Tibial nerve (tissue), 4 donors: ENCODE data around the gene TAP2. TPM values are rescaled to one million over a fixed set of nuclear protein-coding genes. Genes with fewer than 3 reads are reported as not detected.

ENCODE experiments used
- DNase-seq, 2 donors: peaks; one replicate each; pipeline ENCODE4 v3.0.0-alpha.2; 2019; ENCODE audit warnings: low spot score in 2 of 2
- H3K27ac ChIP-seq, 4 donors: fragments of 200-600 bp; sonication (generic) in 3 of 4; one replicate each; pipeline ENCODE4 v1.5.1; 2017 to 2019; ENCODE audit warnings: mild to moderate bottlenecking in 1 of 4
- H3K27me3 ChIP-seq, 2 donors: fragments of 200-600 bp; sonication (generic) in 1 of 2; one replicate each; pipeline versions ENCODE4 v1.5.1 to v1.6.0; 2017 to 2019
- H3K36me3 ChIP-seq, 3 donors: fragments of 200-600 bp; sonication (generic); one replicate each; pipeline ENCODE4 v1.5.1; 2018 to 2019
- H3K4me1 ChIP-seq, 4 donors: fragments of 200-600 bp; sonication (generic) in 3 of 4; one replicate each; pipeline ENCODE4 v1.5.1; 2017 to 2019
- H3K4me3 ChIP-seq, 4 donors: fragments of 200-600 bp; sonication (generic) in 3 of 4; one replicate each; pipeline ENCODE4 v1.5.1; 2017 to 2019; ENCODE audit warnings: mild to moderate bottlenecking in 1 of 4, moderate library complexity in 1 of 4
- H3K9me3 ChIP-seq, 4 donors: fragments of 200-600 bp; sonication (generic) in 3 of 4; one replicate each; pipeline ENCODE4 v1.5.1; 2017 to 2019
- CTCF ChIP-seq, 5 experiments: fragments of 200-600 bp in 3 of 5; fragments of 450-650 bp in 2 of 5; sonication (generic) in 3 of 5; IDR thresholded peaks; one replicate each; pipeline ENCODE4 v1.5.1; 2016 to 2019; ENCODE audit warnings: antibody characterized with exemption in 5 of 5, mild to moderate bottlenecking in 3 of 5, moderate library complexity in 2 of 5
- EP300 ChIP-seq, 2 donors: sonication (generic); formaldehyde crosslinking; IDR thresholded peaks; one replicate each; pipeline ENCODE4 v1.6.1; 2017; ENCODE audit warnings: antibody characterized with exemption in 2 of 2, mild to moderate bottlenecking in 1 of 2
- POLR2A ChIP-seq, 2 donors: fragments of 450-650 bp; IDR thresholded peaks; one replicate each; pipeline ENCODE4 v1.6.1; 2017; ENCODE audit warnings: antibody characterized with exemption in 2 of 2, mild to moderate bottlenecking in 2 of 2, moderate library complexity in 2 of 2
- WGBS, 2 donors: methylation state at CpG; one replicate each; pipeline ENCODE4 v1.1.5; 2018; 5-methylcytosine and 5-hydroxymethylcytosine counted together
- total RNA-seq, 4 donors: library from RNA; depleted of rRNA; stranded (reverse); fragments of >200 nt; gene quantifications; one replicate each; pipeline ENCODE4 v1.1.0, GENCODE V29; 2016

Gene TAP2
- total RNA-seq, 4 donors from 2014 or later: 14.1 to 21.9 (median 19.8) TPM

- Histone ChIP-seq H3K4me3 (peak within 1 kb of the TSS in 2 of 4 donors; percentile 10 to 33), H3K27me3 (no peaks in the 10 kb centered on the region), H3K36me3 (no peaks in the 10 kb centered on the region), H3K9me3 (no peaks in the 10 kb centered on the region), H3K4me1 (peaks cover 0 to 12% (median 0%) of the 10 kb centered on the region in 4 donors), H3K27ac (peak within 1 kb of the TSS in 1 of 4 donors; percentile 69)
- no peak for TF ChIP-seq POLR2A (IDR thresholded peaks at IDR 0.05)
- TF ChIP-seq EP300 (IDR thresholded peaks at IDR 0.05): no peak
- no peak for TF ChIP-seq CTCF (IDR thresholded peaks at IDR 0.05)
- 41 to 50% methylated on average over 3 of the region's 3 CpGs for WGBS, 2 donors
- DNase-seq: peak in 1 of 2 donors; percentile 16
These were observed 21.8 kb downstream of the TAP2 start, which contains the start of gene HLA-DOB for GRCh38 chr6:32816746-32817204. Gene HLA-DOB, minus strand, starts transcription at chr6:32817002. Its CDS starts 51 bp downstream, at chr6:32816951.

GRCh38 chr6:32815996-32816395 lies 22.5 kb downstream of the TAP2 start:
- no peak for TF ChIP-seq POLR2A (IDR thresholded peaks at IDR 0.05)
- no peak for TF ChIP-seq CTCF (IDR thresholded peaks at IDR 0.05)
- no peak for TF ChIP-seq EP300 (IDR thresholded peaks at IDR 0.05)
- no peaks in the 10 kb centered on the region for H3K9me3 ChIP-seq
- peak overlapping the region in 1 of 4 donors; percentile 69 for H3K27ac ChIP-seq
- no peaks in the 10 kb centered on the region for H3K27me3 ChIP-seq
- peaks cover 0 to 12% (median 0%) of the 10 kb centered on the region in 4 donors for H3K4me1 ChIP-seq
- 87 to 89% methylated on average over 2 of the region's 2 CpGs for WGBS, 2 donors
- H3K36me3 ChIP-seq: no peaks in the 10 kb centered on the region
- peak overlapping the region in 1 of 4 donors; percentile 33 for H3K4me3 ChIP-seq
- no peak for DNase-seq

GRCh38 chr6:32815115-32815514 lies 23.4 kb downstream of the TAP2 start:
- no peaks in the 10 kb centered on the region for H3K36me3 ChIP-seq
- H3K4me1 ChIP-seq: peaks cover 0 to 12% (median 0%) of the 10 kb centered on the region in 4 donors
- no peak for TF ChIP-seq EP300 (IDR thresholded peaks at IDR 0.05)
- TF ChIP-seq CTCF (IDR thresholded peaks at IDR 0.05): no peak
- TF ChIP-seq POLR2A (IDR thresholded peaks at IDR 0.05): no peak
- peak in 1 of 2 donors; percentile 25 for DNase-seq
- 55 to 71% methylated on average over 5 of the region's 5 CpGs for WGBS, 2 donors
- H3K9me3 ChIP-seq: no peaks in the 10 kb centered on the region
- H3K27ac ChIP-seq: no peak overlapping the region
- no peaks in the 10 kb centered on the region for H3K27me3 ChIP-seq
- peak overlapping the region in 1 of 4 donors; percentile 33 for H3K4me3 ChIP-seq

- H3K4me3 ChIP-seq: no peak overlapping the region
- no peaks in the 10 kb centered on the region for H3K9me3 ChIP-seq
- 92 to 95% methylated on average over 2 of the region's 2 CpGs for WGBS, 2 donors
- H3K27ac ChIP-seq: no peak overlapping the region
- TF ChIP-seq POLR2A (IDR thresholded peaks at IDR 0.05): no peak
- no peaks in the 10 kb centered on the region for H3K36me3 ChIP-seq
- DNase-seq: no peak
- H3K27me3 ChIP-seq: no peaks in the 10 kb centered on the region
- H3K4me1 ChIP-seq: peaks cover 0 to 12% (median 0%) of the 10 kb centered on the region in 4 donors
These were observed 24.4 kb downstream of the TAP2 start for GRCh38 chr6:32814145-32814544.

- TF ChIP-seq CTCF (IDR thresholded peaks at IDR 0.05) (no peak), POLR2A (IDR thresholded peaks at IDR 0.05) (no peak), EP300 (IDR thresholded peaks at IDR 0.05) (no peak)
- 0 to 44% methylated on average over 1 of the region's 1 CpG for WGBS, 2 donors
These were observed 29.4 kb downstream of the TAP2 start for GRCh38 chr6:32809171-32809570.

More at GRCh38 chr6:32809171-32809570, 29.4 kb downstream of the TAP2 start:
- peaks cover 0 to 29% of the 10 kb centered on the region in 2 donors for H3K27me3 ChIP-seq
- no peaks in the 10 kb centered on the region for H3K9me3 ChIP-seq
- H3K4me3 ChIP-seq: no peak overlapping the region
- no peak for DNase-seq
- H3K36me3 ChIP-seq: no peaks in the 10 kb centered on the region
- H3K4me1 ChIP-seq: no peaks in the 10 kb centered on the region
- no peak overlapping the region for H3K27ac ChIP-seq
